Trophoblast cell (in vitro differentiated cells and primary cell): ENCODE results near the gene ASTN1.

Source experiments
- DNase-seq, 2 donors: peaks; one replicate each; pipeline ENCODE4 v3.0.0-alpha.2; 2016
- H2AFZ ChIP-seq: 2 replicates; pipeline ENCODE4 v1.6.1; 2013; ENCODE audit warnings: low read length, moderate library complexity, mild to moderate bottlenecking; ENCODE audit not compliant: insufficient read depth, poor library complexity
- H2AK5ac ChIP-seq: 2 replicates; pipeline ENCODE4 v1.6.1; 2013; ENCODE audit warnings: mild to moderate bottlenecking, low read length
- H2BK120ac ChIP-seq: 2 replicates; pipeline ENCODE4 v1.6.1; 2013; ENCODE audit warnings: low read length, mild to moderate bottlenecking, moderate library complexity; ENCODE audit not compliant: insufficient read depth, poor library complexity
- H2BK12ac ChIP-seq: 2 replicates; pipeline ENCODE4 v1.6.1; 2013; ENCODE audit warnings: mild to moderate bottlenecking, low read length, moderate library complexity
- H2BK5ac ChIP-seq: 2 replicates; pipeline ENCODE4 v1.6.1; 2013; ENCODE audit warnings: low read length, low read depth, moderate library complexity, mild to moderate bottlenecking; ENCODE audit not compliant: poor library complexity
- H3K14ac ChIP-seq: 2 replicates; pipeline ENCODE4 v1.6.1; 2013; ENCODE audit warnings: mild to moderate bottlenecking, low read length
- H3K18ac ChIP-seq: 2 replicates; pipeline ENCODE4 v1.6.1; 2013; ENCODE audit warnings: mild to moderate bottlenecking, low read length
- H3K23ac ChIP-seq: 2 replicates; pipeline ENCODE4 v1.6.1; 2013; ENCODE audit warnings: low read length
- H3K27ac ChIP-seq: 2 replicates; pipeline ENCODE4 v1.5.1; 2013; ENCODE audit warnings: low read depth, mild to moderate bottlenecking, inconsistent platforms, low read length, moderate library complexity
- H3K27me3 ChIP-seq: 2 replicates; pipeline ENCODE4 v1.6.1; 2013; ENCODE audit warnings: inconsistent platforms, mild to moderate bottlenecking, low read length, moderate library complexity; ENCODE audit not compliant: insufficient read depth
- H3K36me3 ChIP-seq, 2 experiments: 1 replicate in 1 of 2; 2 replicates in 1 of 2; pipeline ENCODE4 v1.6.1; 2013; ENCODE audit warnings: low read length in 2 of 2, mild to moderate bottlenecking in 2 of 2, moderate library complexity in 1 of 2; ENCODE audit not compliant: insufficient read depth in 2 of 2, control insufficient read depth in 1 of 2
- H3K4ac ChIP-seq: 2 replicates; pipeline ENCODE4 v1.6.1; 2013; ENCODE audit warnings: low read depth, mild to moderate bottlenecking, low read length, moderate library complexity
- H3K4me1 ChIP-seq, 2 experiments: 1 replicate in 1 of 2; 2 replicates in 1 of 2; pipeline ENCODE4 v1.6.1; 2013; ENCODE audit warnings: low read length in 2 of 2, mild to moderate bottlenecking in 2 of 2, moderate library complexity in 1 of 2; ENCODE audit not compliant: insufficient read depth in 2 of 2, control insufficient read depth in 1 of 2
- H3K4me2 ChIP-seq: 2 replicates; pipeline ENCODE4 v1.6.1; 2013; ENCODE audit warnings: inconsistent platforms, mild to moderate bottlenecking, low read length, moderate library complexity
- H3K4me3 ChIP-seq: 2 replicates; pipeline ENCODE4 v1.5.1; 2013; ENCODE audit warnings: mild to moderate bottlenecking, low read depth, low read length, inconsistent platforms
- H3K79me1 ChIP-seq: one replicate; pipeline ENCODE4 v1.6.1; 2013; ENCODE audit warnings: low read length
- H3K79me2 ChIP-seq: 2 replicates; pipeline ENCODE4 v1.6.1; 2013; ENCODE audit warnings: low read length, mild to moderate bottlenecking; ENCODE audit not compliant: control insufficient read depth, insufficient read depth, poor library complexity
- H3K9ac ChIP-seq: 2 replicates; pipeline ENCODE4 v1.6.1; 2013; ENCODE audit warnings: mild to moderate bottlenecking, low read length
- H3K9me3 ChIP-seq: 2 replicates; pipeline ENCODE4 v1.6.1; 2013; ENCODE audit warnings: low read depth, mild to moderate bottlenecking, control low read depth, inconsistent platforms, low read length; ENCODE audit not compliant: insufficient read depth
- H4K12ac ChIP-seq: 2 replicates; pipeline ENCODE4 v1.6.1; 2013; ENCODE audit warnings: low read depth, mild to moderate bottlenecking, low read length, moderate library complexity
- H4K8ac ChIP-seq: 2 replicates; pipeline ENCODE4 v1.6.1; 2013; ENCODE audit warnings: low read depth, mild to moderate bottlenecking, low read length, moderate library complexity
- H4K91ac ChIP-seq: one replicate; pipeline ENCODE4 v1.6.1; 2013; ENCODE audit warnings: low read depth, mild to moderate bottlenecking, low read length, moderate library complexity
- WGBS: extraction: QIAGEN DNeasy Blood & Tissue Kit; methylation state at CpG from one replicate; pipeline ENCODE4 v1.1.7; 2013; ENCODE audit warnings: missing lambda C conversion rate; ENCODE audit not compliant: insufficient read length, insufficient coverage; ENCODE audit errors: extremely low coverage; 5-methylcytosine and 5-hydroxymethylcytosine counted together

Gene ASTN1

DNA sequence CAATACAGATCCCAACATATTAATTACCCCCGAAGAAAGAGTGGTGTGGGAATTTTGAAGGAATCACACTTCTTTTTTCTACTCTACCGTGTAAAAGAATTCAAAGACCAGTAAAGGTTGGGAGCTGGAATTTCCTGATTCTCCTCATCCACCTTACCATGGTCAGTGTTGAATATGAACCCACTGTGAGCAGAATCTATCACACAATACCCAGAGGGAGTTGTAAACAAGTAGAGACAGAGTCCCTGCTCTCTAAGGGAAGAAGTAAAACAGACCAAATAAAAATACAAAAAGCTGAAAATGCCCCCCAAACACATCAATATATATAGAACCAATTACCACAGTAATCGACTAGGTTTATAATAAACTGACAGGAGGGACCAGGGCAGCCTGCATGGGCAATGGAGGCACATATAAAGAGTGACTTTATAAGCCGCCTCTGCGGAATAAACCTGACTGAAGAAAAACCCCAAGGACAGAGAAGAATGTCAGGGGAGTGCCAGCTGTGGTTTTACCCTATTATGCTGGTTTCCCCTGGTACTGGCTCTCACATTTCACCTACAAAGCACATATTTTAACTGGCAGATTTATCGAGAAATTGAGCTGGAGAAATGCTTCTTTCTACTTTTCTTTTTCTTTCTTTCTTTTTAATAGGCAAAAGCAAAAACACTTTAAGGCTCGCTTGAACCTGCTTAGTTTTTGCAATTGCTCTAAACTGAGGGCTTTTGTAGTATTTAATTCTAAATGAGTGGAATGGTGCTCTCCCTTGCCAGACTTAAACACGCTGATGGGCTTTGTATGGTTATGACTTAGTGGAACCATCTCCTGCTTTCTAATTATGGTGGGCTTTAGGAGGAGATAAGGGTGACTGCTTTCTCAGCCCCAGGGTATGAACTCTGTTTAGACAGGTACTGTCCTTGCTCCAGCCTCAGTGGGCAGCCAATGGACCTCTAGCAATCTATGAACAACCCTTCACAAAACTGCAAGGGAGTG lies 244.8 kb downstream of the ASTN1 start:
- Histone ChIP-seq H3K4me3 (no peak overlapping the region), H3K18ac (no peak overlapping the region), H2BK12ac (no peak overlapping the region), H3K36me3 (no peaks in the 10 kb centered on the region), H4K12ac (no peak overlapping the region), H3K4me1 (no peaks in the 10 kb centered on the region), H2AFZ (no peak overlapping the region), H3K9ac (no peak overlapping the region), H2BK120ac (no peak overlapping the region), H2AK5ac (no peak overlapping the region), H3K4me2 (no peak overlapping the region), H3K14ac (no peak overlapping the region), H2BK5ac (no peak overlapping the region), H3K79me2 (no peaks in the 10 kb centered on the region), H3K27ac (no peak overlapping the region), H3K9me3 (peaks cover 2% of the 10 kb centered on the region), H3K4ac (no peak overlapping the region), H3K27me3 (no peaks in the 10 kb centered on the region), H4K8ac (no peak overlapping the region), H3K79me1 (no peaks in the 10 kb centered on the region), H3K23ac (no peak overlapping the region), H4K91ac (no peak overlapping the region)
- WGBS, result no CpG with 5 or more reads among the region's 8 CpGs
- DNase-seq, result no peak

DNA sequence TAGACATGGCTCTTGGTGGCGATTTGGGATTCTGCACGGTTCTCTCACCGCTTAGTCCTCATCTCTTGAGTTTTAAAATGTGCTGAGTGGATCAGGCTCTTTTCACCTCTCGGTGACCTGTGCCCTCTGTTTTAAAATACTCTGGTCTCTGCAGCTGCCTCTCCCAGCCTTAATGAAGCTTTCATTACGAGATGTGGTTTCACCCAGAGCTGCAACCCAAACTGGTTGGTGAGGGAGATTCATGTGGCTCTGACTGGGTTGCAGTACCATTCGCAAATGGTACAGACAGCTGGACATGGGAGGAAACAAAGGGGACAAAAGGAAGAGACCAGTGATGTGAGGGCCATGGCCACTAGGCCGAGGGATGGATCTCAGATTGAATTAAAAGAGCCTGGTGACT lies 258.9 kb downstream of the ASTN1 start:
- Histone ChIP-seq H4K8ac (no peak overlapping the region), H2AK5ac (no peak overlapping the region), H2BK12ac (no peak overlapping the region), H3K4me2 (no peak overlapping the region), H3K4ac (no peak overlapping the region), H4K12ac (no peak overlapping the region), H3K9me3 (no peaks in the 10 kb centered on the region), H3K18ac (no peak overlapping the region), H4K91ac (no peak overlapping the region), H3K79me2 (no peaks in the 10 kb centered on the region), H3K27ac (no peak overlapping the region), H3K79me1 (no peaks in the 10 kb centered on the region), H3K14ac (no peak overlapping the region), H2BK120ac (no peak overlapping the region), H2AFZ (no peak overlapping the region), H2BK5ac (no peak overlapping the region), H3K9ac (no peak overlapping the region), H3K27me3 (no peaks in the 10 kb centered on the region), H3K4me1 (no peaks in the 10 kb centered on the region), H3K36me3 (no peaks in the 10 kb centered on the region), H3K4me3 (no peak overlapping the region), H3K23ac (no peak overlapping the region)
- no CpG with 5 or more reads among the region's 7 CpGs for WGBS
- DNase-seq, result no peak

DNA sequence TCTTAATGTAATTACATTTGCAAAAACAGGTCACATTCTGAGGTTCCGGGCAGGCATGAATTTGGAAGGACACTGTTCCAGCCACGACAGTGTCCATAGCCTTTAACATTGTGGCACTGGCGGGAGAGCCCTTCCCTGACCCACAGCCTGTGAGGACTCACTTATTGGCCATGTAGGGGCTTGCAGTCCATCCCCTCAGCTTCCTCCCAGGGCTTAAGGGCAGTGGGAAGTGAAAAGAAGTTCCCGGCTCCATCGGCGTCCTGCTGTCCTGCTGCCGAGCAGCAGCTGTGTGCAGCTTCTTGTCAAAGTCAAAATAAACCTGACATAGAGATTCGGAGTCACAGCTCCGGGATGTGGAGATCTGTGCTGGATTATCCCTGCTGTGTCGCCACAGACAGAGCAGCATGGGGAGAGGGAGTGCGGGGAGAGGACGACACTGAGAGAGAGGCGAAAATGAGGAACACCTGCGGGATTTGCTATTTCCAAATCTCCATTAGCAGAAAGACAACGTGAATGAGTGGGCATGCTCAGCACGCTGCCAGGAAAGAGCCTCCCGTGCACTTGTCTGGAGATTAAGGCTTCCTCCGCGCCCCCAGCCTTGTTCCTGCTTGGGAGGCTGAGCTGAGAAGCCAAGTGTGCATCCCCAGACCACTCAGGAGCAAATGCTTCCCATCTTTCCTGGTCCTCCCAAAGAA lies 260.3 kb downstream of the ASTN1 start:
- Histone ChIP-seq H4K91ac (no peak overlapping the region), H3K4me1 (no peaks in the 10 kb centered on the region), H2AK5ac (no peak overlapping the region), H3K23ac (no peak overlapping the region), H3K79me2 (no peaks in the 10 kb centered on the region), H3K9me3 (no peaks in the 10 kb centered on the region), H3K36me3 (no peaks in the 10 kb centered on the region), H2BK120ac (no peak overlapping the region), H3K4ac (no peak overlapping the region), H2BK5ac (no peak overlapping the region), H4K12ac (no peak overlapping the region), H3K9ac (no peak overlapping the region), H3K79me1 (no peaks in the 10 kb centered on the region), H3K18ac (no peak overlapping the region), H2AFZ (no peak overlapping the region), H3K14ac (no peak overlapping the region), H4K8ac (no peak overlapping the region), H3K27ac (no peak overlapping the region), H3K4me3 (no peak overlapping the region), H2BK12ac (no peak overlapping the region), H3K27me3 (no peaks in the 10 kb centered on the region), H3K4me2 (no peak overlapping the region)
- WGBS, result no CpG with 5 or more reads among the region's 19 CpGs
- DNase-seq, result no peak

DNA sequence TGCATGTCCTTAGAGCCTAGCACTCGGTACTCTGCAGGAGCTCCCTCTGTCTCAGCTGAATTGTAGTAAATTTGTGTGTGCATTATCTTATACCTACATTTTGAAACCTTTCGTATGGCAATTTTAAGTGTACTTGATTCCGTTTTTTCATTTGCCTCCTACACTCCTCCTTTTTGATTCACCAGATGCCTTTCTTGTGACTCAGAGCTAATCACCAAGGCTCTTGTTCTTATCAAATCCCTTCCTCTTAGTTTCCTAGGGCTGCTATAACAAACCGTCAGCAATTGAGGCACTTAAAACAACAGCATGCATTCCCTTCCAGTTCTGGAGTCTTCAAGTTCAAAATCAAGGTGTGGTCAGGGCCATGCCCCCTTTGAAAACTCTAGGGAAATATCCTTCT lies 261.0 kb downstream of the ASTN1 start:
- no peaks in the 10 kb centered on the region for H3K79me2 ChIP-seq
- H3K9me3 ChIP-seq, result no peaks in the 10 kb centered on the region
- no peak overlapping the region for H3K4me2 ChIP-seq
- H2AK5ac ChIP-seq, result no peak overlapping the region
- no peak overlapping the region for H4K91ac ChIP-seq
- no peak overlapping the region for H3K9ac ChIP-seq
- no peak overlapping the region for H3K18ac ChIP-seq
- DNase-seq, result no peak
- H4K12ac ChIP-seq, result no peak overlapping the region
- H3K27me3 ChIP-seq, result no peaks in the 10 kb centered on the region
- H2BK5ac ChIP-seq, result no peak overlapping the region
- H4K8ac ChIP-seq, result no peak overlapping the region
- WGBS, result no CpG with 5 or more reads among the region's 4 CpGs
- H3K23ac ChIP-seq, result no peak overlapping the region
- H2BK120ac ChIP-seq, result no peak overlapping the region
- H3K14ac ChIP-seq, result no peak overlapping the region
- H3K4me1 ChIP-seq, result no peaks in the 10 kb centered on the region
- H3K27ac ChIP-seq, result no peak overlapping the region
- no peak overlapping the region for H2BK12ac ChIP-seq
- no peak overlapping the region for H3K4ac ChIP-seq
- H3K36me3 ChIP-seq, result no peaks in the 10 kb centered on the region
- no peaks in the 10 kb centered on the region for H3K79me1 ChIP-seq
- no peak overlapping the region for H2AFZ ChIP-seq
- no peak overlapping the region for H3K4me3 ChIP-seq
